ENCODE data around the gene TLR5. TPM values are rescaled to one million over a fixed set of nuclear protein-coding genes. Genes with fewer than 3 reads are reported as not detected.

Gene TLR5
- total RNA-seq, 1 donor, result 6.6 TPM

- H3K27me3 ChIP-seq (ENCODE audit: insufficient read depth, low read length), result peaks cover 11% of the 10 kb centered on the region
- H3K9me3 ChIP-seq (ENCODE audit: low read depth, low read length), result no peaks in the 10 kb centered on the region
- H3K4me1 ChIP-seq (ENCODE audit: insufficient read depth, low read length), result peaks cover 78% of the 10 kb centered on the region
- no peak overlapping the region for H3K4me3 ChIP-seq (ENCODE audit: low read length)
Measured at GRCh38 chr1:223137455-223138085, 5.5 kb downstream of the TLR5 start.

- no peak overlapping the region for H3K4me3 ChIP-seq (ENCODE audit: low read length)
- peaks cover 65% of the 10 kb centered on the region for H3K4me1 ChIP-seq (ENCODE audit: insufficient read depth, low read length)
Measured at GRCh38 chr1:223136086-223136485, 7.0 kb downstream of the TLR5 start.

GRCh38 chr1:223135176-223135942 is 7.7 kb downstream of the TLR5 start:
- H3K9me3 ChIP-seq (ENCODE audit: low read depth, low read length), result no peaks in the 10 kb centered on the region
- H3K4me1 ChIP-seq (ENCODE audit: insufficient read depth, low read length), result peaks cover 58% of the 10 kb centered on the region
- peaks cover 11% of the 10 kb centered on the region for H3K27me3 ChIP-seq (ENCODE audit: insufficient read depth, low read length)

More at GRCh38 chr1:223136086-223136485, 7.0 kb downstream of the TLR5 start:
- no peaks in the 10 kb centered on the region for H3K9me3 ChIP-seq (ENCODE audit: low read depth, low read length)
- H3K27me3 ChIP-seq (ENCODE audit: insufficient read depth, low read length), result peaks cover 11% of the 10 kb centered on the region

GRCh38 chr1:223133824-223134435 is 9.1 kb downstream of the TLR5 start:
- Histone ChIP-seq H3K9me3 (ENCODE audit: low read depth, low read length) (no peaks in the 10 kb centered on the region), H3K4me3 (ENCODE audit: low read length) (peak overlapping the region; percentile 26), H3K27me3 (ENCODE audit: insufficient read depth, low read length) (peaks cover 16% of the 10 kb centered on the region), H3K4me1 (ENCODE audit: insufficient read depth, low read length) (peaks cover 69% of the 10 kb centered on the region)

More at GRCh38 chr1:223135176-223135942, 7.7 kb downstream of the TLR5 start:
- no peak overlapping the region for H3K4me3 ChIP-seq (ENCODE audit: low read length)

GRCh38 chr1:223133306-223133823 is 9.7 kb downstream of the TLR5 start:
- H3K4me3 ChIP-seq (ENCODE audit: low read length), result peak overlapping the region; percentile 26
- peaks cover 63% of the 10 kb centered on the region for H3K4me1 ChIP-seq (ENCODE audit: insufficient read depth, low read length)

GRCh38 chr1:223129229-223129901 is 13.7 kb downstream of the TLR5 start:
- Histone ChIP-seq H3K4me1 (ENCODE audit: insufficient read depth, low read length) (peaks cover 27% of the 10 kb centered on the region), H3K4me3 (ENCODE audit: low read length) (no peak overlapping the region), H3K27me3 (ENCODE audit: insufficient read depth, low read length) (peaks cover 11% of the 10 kb centered on the region), H3K9me3 (ENCODE audit: low read depth, low read length) (no peaks in the 10 kb centered on the region)

More at GRCh38 chr1:223133306-223133823, 9.7 kb downstream of the TLR5 start:
- peaks cover 16% of the 10 kb centered on the region for H3K27me3 ChIP-seq (ENCODE audit: insufficient read depth, low read length)
- H3K9me3 ChIP-seq (ENCODE audit: low read depth, low read length), result no peaks in the 10 kb centered on the region

- peaks cover 20% of the 10 kb centered on the region for H3K4me1 ChIP-seq (ENCODE audit: insufficient read depth, low read length)
- no peak overlapping the region for H3K4me3 ChIP-seq (ENCODE audit: low read length)
- H3K27me3 ChIP-seq (ENCODE audit: insufficient read depth, low read length), result peaks cover 5% of the 10 kb centered on the region
- no peaks in the 10 kb centered on the region for H3K9me3 ChIP-seq (ENCODE audit: low read depth, low read length)
Measured at GRCh38 chr1:223126741-223127140, 16.3 kb downstream of the TLR5 start.

GRCh38 chr1:223125766-223126165 is 17.3 kb downstream of the TLR5 start:
- no peaks in the 10 kb centered on the region for H3K9me3 ChIP-seq (ENCODE audit: low read depth, low read length)
- H3K4me1 ChIP-seq (ENCODE audit: insufficient read depth, low read length), result peaks cover 20% of the 10 kb centered on the region
- H3K27me3 ChIP-seq (ENCODE audit: insufficient read depth, low read length), result peaks cover 5% of the 10 kb centered on the region
- H3K4me3 ChIP-seq (ENCODE audit: low read length), result no peak overlapping the region

- Histone ChIP-seq H3K4me3 (ENCODE audit: low read length) (no peak overlapping the region), H3K27me3 (ENCODE audit: insufficient read depth, low read length) (no peaks in the 10 kb centered on the region), H3K9me3 (ENCODE audit: low read depth, low read length) (no peaks in the 10 kb centered on the region), H3K4me1 (ENCODE audit: insufficient read depth, low read length) (peaks cover 9% of the 10 kb centered on the region)
Measured at GRCh38 chr1:223123011-223123610, 19.9 kb downstream of the TLR5 start.

- no peaks in the 10 kb centered on the region for H3K9me3 ChIP-seq (ENCODE audit: low read depth, low read length)
- no peak overlapping the region for H3K4me3 ChIP-seq (ENCODE audit: low read length)
- peaks cover 2% of the 10 kb centered on the region for H3K4me1 ChIP-seq (ENCODE audit: insufficient read depth, low read length)
- H3K27me3 ChIP-seq (ENCODE audit: insufficient read depth, low read length), result no peaks in the 10 kb centered on the region
Measured at GRCh38 chr1:223118418-223118817, 24.6 kb downstream of the TLR5 start.

- no peaks in the 10 kb centered on the region for H3K4me1 ChIP-seq (ENCODE audit: insufficient read depth, low read length)
- H3K9me3 ChIP-seq (ENCODE audit: low read depth, low read length), result no peaks in the 10 kb centered on the region
- no peak overlapping the region for H3K4me3 ChIP-seq (ENCODE audit: low read length)
- H3K27me3 ChIP-seq (ENCODE audit: insufficient read depth, low read length), result no peaks in the 10 kb centered on the region
Measured at GRCh38 chr1:223116950-223117349, 26.1 kb downstream of the TLR5 start.

- no peak overlapping the region for H3K4me3 ChIP-seq (ENCODE audit: low read length)
- H3K4me1 ChIP-seq (ENCODE audit: insufficient read depth, low read length), result no peaks in the 10 kb centered on the region
- H3K27me3 ChIP-seq (ENCODE audit: insufficient read depth, low read length), result no peaks in the 10 kb centered on the region
- H3K9me3 ChIP-seq (ENCODE audit: low read depth, low read length), result no peaks in the 10 kb centered on the region
Measured at GRCh38 chr1:223114871-223115270, 28.2 kb downstream of the TLR5 start.

- Histone ChIP-seq H3K9me3 (ENCODE audit: low read depth, low read length) (no peaks in the 10 kb centered on the region), H3K4me3 (ENCODE audit: low read length) (no peak overlapping the region), H3K4me1 (ENCODE audit: insufficient read depth, low read length) (no peaks in the 10 kb centered on the region), H3K27me3 (ENCODE audit: insufficient read depth, low read length) (no peaks in the 10 kb centered on the region)
Measured at GRCh38 chr1:223110952-223111351, 32.1 kb downstream of the TLR5 start.

- Histone ChIP-seq H3K9me3 (ENCODE audit: low read depth, low read length) (no peaks in the 10 kb centered on the region), H3K4me1 (ENCODE audit: insufficient read depth, low read length) (no peaks in the 10 kb centered on the region), H3K4me3 (ENCODE audit: low read length) (no peak overlapping the region), H3K27me3 (ENCODE audit: insufficient read depth, low read length) (no peaks in the 10 kb centered on the region)
Measured at GRCh38 chr1:223109581-223110026, 33.4 kb downstream of the TLR5 start.
